Liver (tissue), 9 donors: ENCODE results near the gene NEURL1. TPM values are rescaled to one million over a fixed set of nuclear protein-coding genes. Genes with fewer than 3 reads are reported as not detected.

Source experiments
- DNase-seq: peaks from one replicate; pipeline ENCODE4 v3.0.0-alpha.2; 2017; ENCODE audit warnings: low spot score
- H3K27ac ChIP-seq, 2 donors: one replicate each; pipeline ENCODE4 v1.7.0; 2013; ENCODE audit warnings: inconsistent platforms in 2 of 2, low read length in 2 of 2, control low read depth in 1 of 2, low read depth in 1 of 2, mild to moderate bottlenecking in 1 of 2
- H3K27me3 ChIP-seq, 4 donors: one replicate each; pipeline versions ENCODE4 v1.6.1 to v1.7.0; 2013; ENCODE audit warnings: low read length in 3 of 4, inconsistent platforms in 1 of 4, mild to moderate bottlenecking in 1 of 4, moderate library complexity in 1 of 4; ENCODE audit not compliant: control insufficient read depth in 4 of 4, insufficient read depth in 4 of 4
- H3K36me3 ChIP-seq, 4 donors: one replicate each; pipeline versions ENCODE4 v1.6.1 to v1.7.0; 2013; ENCODE audit warnings: low read length in 3 of 4, mild to moderate bottlenecking in 3 of 4, low read depth in 1 of 4, moderate library complexity in 1 of 4; ENCODE audit not compliant: control insufficient read depth in 4 of 4, insufficient read depth in 3 of 4
- H3K4me1 ChIP-seq, 4 donors: one replicate each; pipeline versions ENCODE4 v1.6.1 to v1.7.0; 2013; ENCODE audit warnings: low read length in 3 of 4, mild to moderate bottlenecking in 3 of 4, moderate library complexity in 1 of 4; ENCODE audit not compliant: control insufficient read depth in 4 of 4, insufficient read depth in 4 of 4
- H3K4me3 ChIP-seq, 3 donors: one replicate each; pipeline versions ENCODE4 v1.6.1 to v1.7.0; 2013; ENCODE audit warnings: low read length in 3 of 3, control low read depth in 1 of 3, low read depth in 1 of 3, mild to moderate bottlenecking in 1 of 3
- H3K9ac ChIP-seq, 2 donors: one replicate each; pipeline ENCODE4 v1.7.0; 2013; ENCODE audit warnings: low read length in 2 of 2, mild to moderate bottlenecking in 2 of 2, moderate library complexity in 2 of 2, control low read depth in 1 of 2, low read depth in 1 of 2
- H3K9me3 ChIP-seq, 4 donors: one replicate each; pipeline versions ENCODE4 v1.6.1 to v1.7.0; 2013; ENCODE audit warnings: low read length in 3 of 4; ENCODE audit not compliant: control insufficient read depth in 4 of 4
- ATF3 ChIP-seq: IDR thresholded peaks from 2 replicates; pipeline ENCODE4 v1.6.1; 2016; ENCODE audit warnings: antibody characterized with exemption
- CTCF ChIP-seq: fragments of 150-350 bp; IDR thresholded peaks from 2 replicates; pipeline ENCODE4 v1.5.1; 2017; ENCODE audit warnings: improper control_type of control experiment, low read depth, low read length; ENCODE audit not compliant: missing input control
- EGR1 ChIP-seq, 2 donors: IDR thresholded peaks; 2 replicates each; pipeline ENCODE4 v1.6.1; 2016 to 2018; ENCODE audit warnings: antibody characterized with exemption in 2 of 2, low read depth in 2 of 2
- HNF4A ChIP-seq, 2 donors: conservative IDR thresholded peaks; 2 replicates each; pipeline ENCODE4 v1.6.1; 2016; ENCODE audit warnings: antibody characterized with exemption in 2 of 2, mild to moderate bottlenecking in 2 of 2
- JUND ChIP-seq, 2 donors: IDR thresholded peaks; 2 replicates each; pipeline ENCODE4 v1.6.1; 2016; ENCODE audit warnings: antibody characterized with exemption in 2 of 2
- NR2F2 ChIP-seq: IDR thresholded peaks from 2 replicates; pipeline ENCODE4 v1.6.1; 2016; ENCODE audit warnings: antibody characterized with exemption
- RAD21 ChIP-seq, 2 donors: IDR thresholded peaks; 2 replicates each; pipeline ENCODE4 v1.6.1; 2016; ENCODE audit warnings: antibody characterized with exemption in 2 of 2, mild to moderate bottlenecking in 2 of 2
- REST ChIP-seq: IDR thresholded peaks from 2 replicates; pipeline ENCODE4 v1.6.1; 2016; ENCODE audit warnings: antibody characterized with exemption, mild to moderate bottlenecking
- SP1 ChIP-seq: IDR thresholded peaks from 2 replicates; pipeline ENCODE4 v1.6.1; 2018; ENCODE audit warnings: antibody characterized with exemption, mild to moderate bottlenecking
- TAF1 ChIP-seq: conservative IDR thresholded peaks from 2 replicates; pipeline ENCODE4 v1.6.1; 2016; ENCODE audit warnings: antibody characterized with exemption, mild to moderate bottlenecking
- YY1 ChIP-seq: IDR thresholded peaks from 2 replicates; pipeline ENCODE4 v1.6.1; 2016; ENCODE audit warnings: antibody characterized with exemption, mild to moderate bottlenecking
- ZBTB33 ChIP-seq: IDR thresholded peaks from 2 replicates; pipeline ENCODE4 v1.6.1; 2016; ENCODE audit warnings: antibody characterized with exemption
- WGBS: extraction: QIAGEN DNeasy Blood & Tissue Kit; methylation state at CpG from one replicate; pipeline ENCODE4 v1.1.7; 2013; 5-methylcytosine and 5-hydroxymethylcytosine counted together
- polyA plus RNA-seq, 2 donors: library from polyadenylated mRNA; stranded (reverse) in 1 of 2; unstranded in 1 of 2; fragments of 200-250 nt in 1 of 2; fragments of >200 nt in 1 of 2; fragmentation: Nextera tagmentation in 1 of 2; extraction: Ambion mirVana in 1 of 2; gene quantifications; one replicate each; pipeline versions ENCODE4 v1.2.1 to v1.2.3, GENCODE V29; 2013 to 2015
- total RNA-seq, 2 donors: library from RNA; depleted of rRNA; stranded (reverse); fragments of >200 nt; gene quantifications; one replicate each; pipeline ENCODE4 v1.2.3, GENCODE V29; 2014
- donor health status: healthy.
- donor health status: healthy.
- donor health status: healthy.
- donor health status: healthy.
- donor health status: healthy.

NEURL1 gene
- total and polyA plus RNA-seq, 4 donors: 0.11 to 3.9 (median 0.74) TPM

- TF ChIP-seq REST: no peak
These were observed 126.2 kb downstream of the NEURL1 start (continued) for GRCh38 chr10:103619424-103620351.

- peaks cover 0 to 38% (median 18%) of the 10 kb centered on the region in 4 donors for H3K36me3 ChIP-seq
- no peaks in the 10 kb centered on the region for H3K9me3 ChIP-seq
- 86% methylated on average over 7 of the region's 7 CpGs for WGBS
- H3K4me1 ChIP-seq: peaks cover 20 to 55% (median 47%) of the 10 kb centered on the region in 4 donors
- no peak overlapping the region for H3K9ac ChIP-seq
- TF ChIP-seq CTCF (no peak), JUND (IDR thresholded peaks at IDR 0.05) (no peak), NR2F2 (no peak), YY1 (no peak), ATF3 (no peak), HNF4A (conservative IDR thresholded peaks at IDR 0.05) (no peak), SP1 (no peak), ZBTB33 (no peak), RAD21 (IDR thresholded peaks at IDR 0.05) (no peak), TAF1 (no peak), REST (no peak), EGR1 (IDR thresholded peaks at IDR 0.05; ENCODE audit: low read depth in 2 of 2) (no peak)
- DNase-seq: no peak
- H3K27me3 ChIP-seq: no peaks in the 10 kb centered on the region
- H3K27ac ChIP-seq: no peak overlapping the region
- no peak overlapping the region for H3K4me3 ChIP-seq
These were observed 126.8 kb downstream of the NEURL1 start for GRCh38 chr10:103620352-103620740.
